ENCODE measurements around the gene EN1. TPM values are rescaled to one million over a fixed set of nuclear protein-coding genes. Genes with fewer than 3 reads are reported as not detected.

The EN1 gene
- total and polyA plus RNA-seq, 8 donors: not detected

- TF ChIP-seq, protein P1, sequence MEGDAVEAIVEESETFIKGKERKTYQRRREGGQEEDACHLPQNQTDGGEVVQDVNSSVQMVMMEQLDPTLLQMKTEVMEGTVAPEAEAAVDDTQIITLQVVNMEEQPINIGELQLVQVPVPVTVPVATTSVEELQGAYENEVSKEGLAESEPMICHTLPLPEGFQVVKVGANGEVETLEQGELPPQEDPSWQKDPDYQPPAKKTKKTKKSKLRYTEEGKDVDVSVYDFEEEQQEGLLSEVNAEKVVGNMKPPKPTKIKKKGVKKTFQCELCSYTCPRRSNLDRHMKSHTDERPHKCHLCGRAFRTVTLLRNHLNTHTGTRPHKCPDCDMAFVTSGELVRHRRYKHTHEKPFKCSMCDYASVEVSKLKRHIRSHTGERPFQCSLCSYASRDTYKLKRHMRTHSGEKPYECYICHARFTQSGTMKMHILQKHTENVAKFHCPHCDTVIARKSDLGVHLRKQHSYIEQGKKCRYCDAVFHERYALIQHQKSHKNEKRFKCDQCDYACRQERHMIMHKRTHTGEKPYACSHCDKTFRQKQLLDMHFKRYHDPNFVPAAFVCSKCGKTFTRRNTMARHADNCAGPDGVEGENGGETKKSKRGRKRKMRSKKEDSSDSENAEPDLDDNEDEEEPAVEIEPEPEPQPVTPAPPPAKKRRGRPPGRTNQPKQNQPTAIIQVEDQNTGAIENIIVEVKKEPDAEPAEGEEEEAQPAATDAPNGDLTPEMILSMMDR (IDR thresholded peaks at IDR 0.05): no peak
- FAIRE-seq (no peak), ATAC-seq (no peak), DNase-seq (no peak)
- Histone ChIP-seq H3K27me3 (peaks cover 0 to 22% (median 5%) of the 10 kb centered on the region in 4 donors), H3K4me3 (no peak overlapping the region), H3K9me3 (no peaks in the 10 kb centered on the region), H3K36me3 (no peaks in the 10 kb centered on the region), H3K4me1 (peaks cover 0 to 2% (median 0%) of the 10 kb centered on the region in 3 donors), H3K27ac (no peak overlapping the region)
- intact Hi-C loops (cut with DNase I): no loop called here
- 77 to 79% methylated on average over 6 of the region's 6 CpGs for WGBS, 2 donors
Measured at GRCh38 chr2:118830118-118830517, 17.3 kb downstream of the EN1 start.

DNA sequence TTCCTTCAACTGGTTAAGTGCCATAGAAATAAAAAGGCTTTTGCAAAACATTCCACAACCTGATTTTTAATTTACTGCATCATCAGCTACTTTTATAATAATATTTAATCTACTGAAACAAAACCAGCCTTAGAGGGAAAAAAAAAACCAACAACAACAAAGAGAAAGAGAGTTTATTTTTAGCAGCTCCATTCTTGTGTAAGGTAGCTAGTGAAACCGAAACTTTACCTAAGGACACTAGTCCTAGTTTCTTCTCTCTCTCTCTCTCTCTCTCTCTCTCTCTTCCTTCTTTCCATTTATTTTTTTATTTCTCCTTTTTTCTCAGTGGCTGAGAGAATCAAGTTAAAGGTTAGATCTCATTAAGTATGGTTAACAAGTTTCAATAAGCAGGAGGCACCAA is 21.4 kb downstream of the EN1 start:
- Histone ChIP-seq H3K27ac (no peak overlapping the region), H3K27me3 (peaks cover 0 to 4% (median 0%) of the 10 kb centered on the region in 4 donors), H3K36me3 (no peaks in the 10 kb centered on the region), H3K4me3 (no peak overlapping the region), H3K9me3 (no peaks in the 10 kb centered on the region), H3K4me1 (no peaks in the 10 kb centered on the region)
- WGBS, 2 donors: 55 to 71% methylated on average over 1 of the region's 1 CpG
- DNase-seq (no peak), FAIRE-seq (no peak), ATAC-seq (no peak)
- intact Hi-C loops (cut with DNase I): no loop called here
- TF ChIP-seq, protein P1 (IDR thresholded peaks at IDR 0.05): no peak

GRCh38 chr2:118823633-118824032 is 23.8 kb downstream of the EN1 start:
- no peak for FAIRE-seq
- H3K27ac ChIP-seq: no peak overlapping the region
- WGBS, 2 donors: 62 to 70% methylated on average over 5 of the region's 5 CpGs
- no peaks in the 10 kb centered on the region for H3K36me3 ChIP-seq
- no peak for DNase-seq
- ATAC-seq: no peak
- TF ChIP-seq, protein P1 (IDR thresholded peaks at IDR 0.05): no peak
- H3K27me3 ChIP-seq: peaks cover 0 to 4% (median 0%) of the 10 kb centered on the region in 4 donors
- H3K4me1 ChIP-seq: no peaks in the 10 kb centered on the region
- H3K9me3 ChIP-seq: no peaks in the 10 kb centered on the region
- no peak overlapping the region for H3K4me3 ChIP-seq
- intact Hi-C loops (cut with DNase I): no loop called here

- Histone ChIP-seq H3K4me1 (no peaks in the 10 kb centered on the region), H3K27me3 (peaks cover 0 to 4% (median 0%) of the 10 kb centered on the region in 4 donors), H3K4me3 (no peak overlapping the region), H3K9me3 (no peaks in the 10 kb centered on the region), H3K27ac (no peak overlapping the region), H3K36me3 (no peaks in the 10 kb centered on the region)
- TF ChIP-seq, protein P1 (IDR thresholded peaks at IDR 0.05): no peak
- ATAC-seq (no peak), FAIRE-seq (no peak), DNase-seq (no peak)
- intact Hi-C loops (cut with DNase I): no loop called here
- WGBS, 2 donors: 25 to 51% methylated on average over 1 of the region's 1 CpG
Measured at GRCh38 chr2:118822572-118822971, 24.9 kb downstream of the EN1 start.

DNA sequence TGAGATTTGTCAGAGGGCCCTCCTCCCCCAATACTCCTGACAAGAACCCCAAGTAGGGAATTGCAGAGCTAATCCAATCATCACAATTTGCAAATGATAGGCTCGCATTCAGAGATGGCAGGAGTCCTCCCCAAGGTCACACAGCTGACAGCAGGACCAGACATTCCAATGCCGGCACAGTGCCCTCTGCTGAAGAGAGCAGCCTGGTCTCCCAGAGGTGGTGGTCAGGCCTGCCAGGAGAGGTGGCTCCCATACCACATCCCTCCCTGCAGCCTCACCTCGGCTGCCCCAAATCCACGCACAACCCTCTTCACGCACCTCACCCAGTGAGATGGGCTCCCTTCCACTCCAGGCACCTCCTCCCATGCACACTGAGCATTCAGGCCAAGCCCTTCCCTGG is 25.4 kb downstream of the EN1 start:
- DNase-seq: no peak
- H3K27ac ChIP-seq: no peak overlapping the region
- no peaks in the 10 kb centered on the region for H3K9me3 ChIP-seq
- H3K27me3 ChIP-seq: peaks cover 0 to 2% (median 0%) of the 10 kb centered on the region in 4 donors
- H3K36me3 ChIP-seq: no peaks in the 10 kb centered on the region
- TF ChIP-seq, protein P1 (IDR thresholded peaks at IDR 0.05): no peak
- no peak overlapping the region for H3K4me3 ChIP-seq
- no peak for FAIRE-seq
- intact Hi-C loops (cut with DNase I): no loop called here
- WGBS, 2 donors: 64 to 65% methylated on average over 5 of the region's 5 CpGs
- no peaks in the 10 kb centered on the region for H3K4me1 ChIP-seq
- no peak for ATAC-seq
